GM19023 (cell line): ENCODE results near the gene KCNQ1.

Source experiments
- ATAC-seq: cut with Tn5 transposase; IDR thresholded peaks from one replicate; pipeline ENCODE4 v1.9.1; 2021; ENCODE audit warnings: mild to moderate bottlenecking, moderate library complexity; ENCODE audit not compliant: unreplicated experiment

Gene KCNQ1

DNA sequence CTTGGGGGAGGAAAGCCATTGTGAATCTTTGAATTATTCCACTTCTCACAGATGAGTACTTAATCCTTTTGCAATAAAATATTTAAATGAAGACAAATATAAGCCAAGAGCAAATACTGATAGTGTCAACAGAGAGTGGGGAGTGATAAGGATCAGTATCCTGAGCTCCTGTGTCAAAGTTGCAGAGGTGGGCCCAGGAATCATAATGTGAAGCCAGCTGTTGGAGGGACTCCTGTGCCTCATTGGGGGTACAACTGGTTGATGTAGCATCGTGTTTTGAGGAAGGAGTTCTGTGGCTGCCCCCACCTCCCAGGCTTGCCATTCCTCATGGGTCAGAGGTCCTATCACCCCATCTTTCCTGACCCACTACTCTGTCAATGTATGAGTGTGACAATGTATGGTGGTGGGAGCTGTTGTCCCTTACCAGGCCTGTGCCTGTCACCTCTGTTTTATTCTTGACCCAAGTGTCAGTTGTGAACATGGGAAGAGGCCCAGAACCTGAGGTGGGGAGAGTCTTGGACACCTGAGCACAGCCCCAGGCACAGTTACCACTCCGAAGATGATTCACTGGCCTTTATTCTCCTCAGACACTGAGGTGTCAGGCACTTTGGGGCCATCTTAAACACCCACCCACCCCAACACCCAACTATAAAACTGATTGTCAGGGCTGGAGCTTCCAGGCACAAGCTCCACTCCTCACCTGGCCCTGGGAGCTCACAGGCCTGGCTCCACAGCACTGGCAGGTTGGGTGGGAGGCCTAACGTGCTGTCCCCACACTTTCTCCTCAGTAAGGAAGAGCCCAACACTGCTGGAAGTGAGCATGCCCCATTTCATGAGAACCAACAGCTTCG lies 216.6 kb downstream of the KCNQ1 start:
- no peak for ATAC-seq

DNA sequence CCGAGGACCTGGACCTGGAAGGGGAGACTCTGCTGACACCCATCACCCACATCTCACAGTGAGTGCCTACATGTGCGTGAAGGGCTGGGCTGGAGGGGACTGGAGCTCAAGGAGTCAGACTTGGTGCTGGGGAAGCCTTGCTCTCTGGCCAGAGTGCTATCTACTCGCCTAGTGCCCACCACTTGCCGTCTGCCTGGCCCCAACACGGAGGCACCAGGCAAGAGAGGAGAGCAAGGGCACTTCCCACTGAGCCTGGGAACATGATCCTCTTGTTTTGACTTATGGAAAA lies 217.2 kb downstream of the KCNQ1 start:
- no peak for ATAC-seq

DNA sequence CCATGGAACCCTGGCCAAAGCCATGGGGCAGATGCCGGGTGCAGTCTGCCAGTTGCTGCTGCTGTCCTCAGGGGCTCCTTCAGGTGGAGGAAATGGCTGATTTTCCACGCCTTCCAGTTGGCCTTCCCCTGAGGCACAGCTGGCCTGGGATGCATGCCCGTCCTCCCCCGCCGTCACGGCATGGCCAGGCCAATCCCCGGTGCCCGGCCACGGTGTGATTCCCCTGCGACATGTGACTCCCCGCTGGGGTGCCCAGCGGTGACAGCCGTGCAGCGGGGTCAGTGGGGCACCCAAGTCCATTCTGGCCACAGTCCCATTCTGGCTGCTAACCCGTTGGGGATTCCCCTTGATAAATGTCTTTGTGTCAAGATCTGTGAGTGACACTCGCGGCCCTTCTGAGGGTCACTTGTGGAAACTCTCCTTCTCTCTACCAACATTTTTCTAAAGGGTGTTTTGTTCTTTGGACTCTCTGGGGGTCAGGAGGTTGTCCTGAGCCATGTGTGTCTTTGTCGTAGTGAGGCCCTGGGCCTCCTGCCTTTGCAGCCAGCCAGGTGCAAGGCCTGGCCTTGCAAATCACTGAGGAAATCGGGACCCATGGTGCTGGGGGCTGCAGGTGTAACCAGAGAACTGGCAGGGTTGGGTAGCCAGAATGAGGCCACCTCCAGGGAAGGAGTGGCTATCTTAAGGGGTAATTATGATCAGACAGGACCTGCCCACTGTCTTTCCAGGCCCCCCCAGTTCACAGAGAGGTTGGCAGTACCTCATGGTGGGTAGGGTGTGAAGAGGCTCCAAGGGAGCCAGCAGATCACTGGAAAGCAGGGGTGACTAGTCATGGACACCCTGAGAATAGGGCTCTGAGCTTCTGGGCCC lies 217.9 kb downstream of the KCNQ1 start:
- ATAC-seq: no peak

DNA sequence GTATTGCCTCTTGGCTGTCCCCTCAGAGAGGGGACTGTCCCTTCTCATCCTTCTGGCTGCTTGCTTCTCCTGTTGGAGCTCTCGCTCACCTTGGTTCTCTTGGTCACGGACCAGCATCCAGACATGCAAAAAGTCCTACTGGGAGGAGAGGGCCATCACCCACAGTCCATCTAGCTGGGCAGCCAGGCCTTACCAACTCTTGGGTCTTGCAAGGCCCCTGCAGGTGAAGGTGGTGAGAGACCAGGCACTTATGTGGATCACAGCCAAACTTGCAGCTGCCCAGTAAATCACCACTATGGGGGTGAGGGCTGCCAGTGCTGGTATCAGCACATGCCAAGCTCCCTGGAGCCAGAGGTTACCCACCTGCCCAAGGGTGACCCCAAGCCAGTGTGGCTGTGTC lies 218.7 kb downstream of the KCNQ1 start:
- no peak for ATAC-seq

DNA sequence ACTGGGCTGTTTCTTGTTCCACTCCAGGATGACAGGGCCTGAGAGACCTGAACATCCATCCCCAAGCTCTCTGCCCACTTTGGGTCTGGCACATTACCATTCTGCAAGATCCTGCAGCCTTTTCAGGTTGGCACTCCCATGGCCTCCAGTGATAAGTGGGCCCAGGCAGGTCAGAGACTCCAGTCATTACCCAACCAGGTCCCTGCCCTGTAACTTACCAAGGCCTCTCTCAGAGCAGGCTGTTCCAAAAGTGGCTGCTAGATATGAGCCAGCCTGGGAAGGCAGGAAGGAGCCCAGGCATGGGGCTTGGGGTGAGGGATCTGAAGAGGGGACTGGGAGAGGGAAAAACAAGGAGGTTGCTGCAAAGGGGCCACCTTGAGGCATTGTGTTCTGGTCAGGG lies 219.1 kb downstream of the KCNQ1 start:
- no peak for ATAC-seq

DNA sequence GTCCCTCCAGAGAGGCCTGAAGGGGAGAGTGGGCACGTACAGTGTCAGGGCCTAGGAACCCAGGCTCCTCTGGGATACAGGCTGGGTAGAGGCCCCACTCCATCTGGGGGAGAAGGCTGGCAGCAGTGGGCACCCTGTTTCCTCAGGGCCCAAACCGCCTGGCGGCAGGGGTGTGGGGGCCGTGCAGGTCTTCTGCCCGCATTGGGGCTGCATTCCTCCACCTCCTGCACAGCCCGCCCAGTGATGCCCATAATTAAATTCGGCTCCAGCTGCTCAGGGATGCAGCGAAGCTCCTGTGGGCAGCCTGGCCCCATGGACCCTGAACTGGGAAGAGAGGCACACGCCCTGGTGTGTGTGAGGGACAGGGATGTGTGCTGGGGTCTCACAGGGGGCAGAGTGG lies 219.6 kb downstream of the KCNQ1 start:
- ATAC-seq: no peak

DNA sequence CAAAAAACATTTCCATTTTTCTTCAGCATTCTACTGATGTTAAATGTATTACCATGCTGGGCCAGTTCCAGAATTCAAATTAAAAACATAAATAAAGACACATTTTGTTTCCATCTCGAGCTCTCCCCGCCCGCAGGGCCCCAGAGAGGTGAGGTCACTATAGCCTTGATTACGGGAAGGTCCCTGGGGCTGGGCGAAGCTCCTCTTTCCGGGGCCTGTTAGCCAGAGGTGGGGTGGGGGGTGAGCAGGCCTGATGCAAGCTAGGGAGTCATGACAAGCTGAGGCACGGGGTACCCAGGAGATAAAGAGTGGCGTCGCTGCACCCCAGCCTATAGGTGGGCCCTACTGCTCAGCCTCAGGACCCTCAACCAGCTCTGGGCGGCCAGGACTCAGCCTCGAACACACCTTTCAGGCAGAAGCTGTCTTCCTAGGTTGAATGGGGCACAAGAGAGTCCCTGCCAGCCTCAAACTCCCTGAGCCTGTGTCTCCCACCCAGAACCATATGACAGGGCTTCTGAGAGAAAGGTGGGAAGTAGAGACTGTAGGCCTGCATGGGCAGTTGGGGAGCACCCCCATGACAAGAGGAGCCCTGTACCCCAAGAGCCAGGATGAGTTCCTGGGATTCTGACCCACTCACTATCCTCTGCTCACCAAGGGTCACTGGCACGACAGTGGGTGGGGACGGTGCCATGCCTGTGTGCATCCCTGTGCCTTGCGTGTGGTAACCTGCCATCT lies 220.2 kb downstream of the KCNQ1 start:
- ATAC-seq: no peak

DNA sequence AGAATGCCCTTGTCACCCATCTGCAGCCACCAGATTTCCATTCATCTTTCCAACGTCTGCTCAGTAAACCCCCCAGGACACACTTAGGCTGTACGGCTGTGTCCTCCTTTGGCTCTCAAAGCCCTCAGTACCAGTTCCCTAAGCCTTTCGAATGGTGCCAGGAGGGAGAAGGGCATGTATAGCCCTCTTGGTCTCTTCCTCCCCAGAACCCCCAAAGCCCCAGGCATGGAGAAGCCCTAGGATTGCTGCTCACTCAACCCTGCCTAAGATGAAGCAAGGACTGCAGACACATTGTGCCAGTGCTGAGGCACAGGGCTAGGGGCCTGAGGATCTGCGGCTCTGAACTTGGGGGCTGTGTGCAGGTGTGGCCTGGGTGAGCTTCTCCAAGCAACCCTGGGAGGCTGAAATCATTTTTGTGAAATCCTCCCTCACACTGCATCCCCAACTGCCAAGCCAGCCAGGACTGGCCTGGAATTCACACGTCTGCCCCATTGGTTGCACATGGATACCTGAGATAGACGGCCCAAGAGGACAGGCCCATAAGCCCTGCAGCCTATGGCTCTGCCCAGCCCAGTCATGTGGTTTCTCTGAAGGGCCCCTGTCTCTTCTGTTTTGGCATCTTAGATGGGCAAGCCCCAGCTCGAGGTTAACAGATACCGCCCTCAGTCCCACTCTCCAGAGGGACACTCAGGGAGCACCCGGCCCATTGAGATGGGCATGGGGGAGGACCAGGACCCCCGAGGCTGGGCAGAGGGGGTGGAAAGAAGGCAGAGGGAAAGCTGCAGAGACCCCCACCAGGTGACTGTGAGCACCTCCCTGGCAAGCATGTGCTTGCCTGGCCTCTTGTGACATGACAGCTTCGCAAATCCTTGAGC lies 221.0 kb downstream of the KCNQ1 start:
- no peak for ATAC-seq

- ATAC-seq: no peak
Observed at GRCh38 chr11:2666401-2666741, 221.6 kb downstream of the KCNQ1 start.

GRCh38 chr11:2666828-2667570 lies 222.2 kb downstream of the KCNQ1 start:
- ATAC-seq: no peak

DNA sequence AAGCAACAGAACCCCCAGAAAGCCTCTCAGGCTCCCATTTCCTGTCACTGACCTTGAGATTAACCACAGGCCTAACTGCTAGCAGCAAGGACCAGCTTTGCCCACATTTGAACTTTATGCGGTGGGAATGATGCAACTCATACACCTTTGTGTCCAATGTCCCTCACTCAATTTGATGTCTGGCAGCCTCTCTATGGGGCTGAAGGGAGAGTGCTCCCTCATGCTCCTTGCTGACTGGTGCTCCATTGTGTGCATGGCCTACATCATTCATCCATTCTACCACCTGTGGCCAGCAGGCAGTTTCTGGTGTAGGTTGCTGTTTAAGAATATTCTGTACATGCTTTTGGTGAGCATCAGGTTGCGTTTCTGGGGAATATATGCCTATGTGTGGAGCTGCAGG lies 223.1 kb downstream of the KCNQ1 start:
- no peak for ATAC-seq

DNA sequence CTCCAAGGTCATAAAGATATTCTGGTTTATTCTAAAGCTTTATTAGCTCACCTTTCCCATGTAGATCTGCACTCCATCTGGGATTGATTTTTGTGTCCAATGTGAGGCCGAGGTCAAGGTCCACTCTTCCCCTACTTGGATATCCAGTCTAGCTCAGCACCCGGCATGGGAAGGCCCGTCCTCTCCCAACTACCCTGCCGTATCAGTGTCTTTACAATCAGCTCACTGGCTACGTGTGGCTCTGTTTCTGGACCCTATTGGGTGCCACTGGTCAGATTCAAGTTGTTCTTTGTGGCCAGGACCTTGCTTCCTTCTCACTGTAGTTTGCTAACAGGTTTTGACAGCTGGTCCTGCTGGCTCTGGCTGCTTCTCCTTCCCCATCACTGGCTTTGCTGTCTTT lies 224.1 kb downstream of the KCNQ1 start:
- ATAC-seq: no peak

DNA sequence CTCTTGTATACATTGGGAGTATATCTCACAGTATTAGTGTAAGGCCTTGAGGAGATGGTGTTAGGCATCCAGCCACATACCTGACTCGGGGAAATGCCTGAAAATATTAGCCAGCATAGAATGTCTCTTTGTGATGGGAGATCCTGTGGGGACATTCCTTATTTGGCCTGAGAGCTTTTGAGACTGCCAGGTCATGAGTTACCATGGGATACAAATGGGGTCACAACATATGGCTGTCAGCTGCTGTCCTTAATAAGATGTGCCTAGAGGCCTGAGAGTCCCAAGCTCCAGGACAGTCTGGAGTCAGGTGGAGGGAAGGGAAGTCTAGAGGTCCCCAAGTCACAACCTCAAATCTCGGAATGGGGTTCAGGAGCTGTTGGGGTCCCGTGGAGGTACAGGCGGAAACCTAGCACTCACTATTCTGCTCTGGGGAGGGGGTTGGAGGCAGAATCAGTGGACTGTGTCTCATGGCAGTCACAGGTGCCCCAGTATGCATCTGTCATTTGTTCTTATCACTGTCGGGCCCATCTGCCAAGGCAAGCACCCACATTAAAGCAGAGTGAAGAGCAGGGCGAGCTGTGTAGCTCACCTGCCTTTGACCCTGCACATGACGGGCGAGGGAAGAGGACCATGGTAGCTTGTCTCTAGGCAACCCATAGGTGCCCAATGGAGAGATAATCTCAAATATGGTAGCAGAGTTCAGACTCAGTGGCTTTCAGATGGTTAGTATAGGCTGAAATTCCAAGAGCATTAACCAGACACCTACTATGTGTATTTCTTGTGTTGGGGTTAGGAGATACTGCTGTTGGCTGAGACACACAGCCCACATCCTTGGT lies 225.0 kb downstream of the KCNQ1 start:
- ATAC-seq: no peak

- no peak for ATAC-seq
Observed at GRCh38 chr11:2670541-2671100, 225.8 kb downstream of the KCNQ1 start.

- ATAC-seq: no peak
Observed at GRCh38 chr11:2671748-2672147, 226.9 kb downstream of the KCNQ1 start.

DNA sequence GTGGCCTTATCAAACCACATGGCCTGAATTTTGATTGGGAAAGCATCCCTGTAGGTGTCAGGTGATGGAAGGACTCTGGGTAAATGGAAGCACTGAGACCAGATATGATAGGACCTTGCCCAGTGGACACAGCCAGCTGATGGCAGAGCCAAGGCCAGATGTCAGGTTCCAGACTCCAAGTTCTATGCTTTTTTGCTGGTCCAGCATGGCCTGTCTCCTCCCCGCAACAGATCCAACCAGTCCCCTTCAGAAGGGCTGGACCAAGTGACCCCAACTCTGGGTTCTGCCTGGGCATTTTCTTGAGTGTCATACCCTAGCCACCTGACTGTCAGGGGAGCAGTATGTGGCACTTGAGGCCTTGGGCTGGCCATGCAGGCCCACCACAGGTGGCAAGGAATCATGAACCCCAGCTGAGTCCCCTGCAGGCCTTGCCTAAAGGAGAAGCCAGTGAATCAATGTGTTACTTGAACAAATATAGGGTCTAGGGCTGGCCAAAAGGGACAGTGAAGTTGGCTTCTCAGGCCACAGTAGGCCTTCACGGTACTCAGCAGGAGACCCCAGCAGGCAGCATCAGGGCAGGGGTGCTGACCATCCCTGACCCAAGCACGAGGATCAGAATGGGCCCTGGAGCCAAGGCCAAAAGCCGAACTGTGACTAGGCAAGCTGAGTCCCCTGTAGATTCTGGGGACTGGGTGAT lies 227.9 kb downstream of the KCNQ1 start:
- no peak for ATAC-seq

- no peak for ATAC-seq
Observed at GRCh38 chr11:2673250-2673610, 228.4 kb downstream of the KCNQ1 start.

GRCh38 chr11:2673871-2674471 lies 229.2 kb downstream of the KCNQ1 start:
- no peak for ATAC-seq
